HG02759 (cell line): ENCODE measurements around the gene LCE2D.

Experiments
- ATAC-seq: cut with Tn5 transposase; IDR thresholded peaks from one replicate; pipeline ENCODE4 v1.9.1; 2021; ENCODE audit warnings: mild to moderate bottlenecking, moderate library complexity; ENCODE audit not compliant: unreplicated experiment

LCE2D gene

GRCh38 chr1:152697701-152698600 is 34.8 kb downstream of the LCE2D start, which contains the start of gene LCE2A:
TSS of gene LCE2A (plus strand) at chr1:152698345. CDS start at chr1:152698902, 557 bp downstream.
- ATAC-seq, result no peak

DNA sequence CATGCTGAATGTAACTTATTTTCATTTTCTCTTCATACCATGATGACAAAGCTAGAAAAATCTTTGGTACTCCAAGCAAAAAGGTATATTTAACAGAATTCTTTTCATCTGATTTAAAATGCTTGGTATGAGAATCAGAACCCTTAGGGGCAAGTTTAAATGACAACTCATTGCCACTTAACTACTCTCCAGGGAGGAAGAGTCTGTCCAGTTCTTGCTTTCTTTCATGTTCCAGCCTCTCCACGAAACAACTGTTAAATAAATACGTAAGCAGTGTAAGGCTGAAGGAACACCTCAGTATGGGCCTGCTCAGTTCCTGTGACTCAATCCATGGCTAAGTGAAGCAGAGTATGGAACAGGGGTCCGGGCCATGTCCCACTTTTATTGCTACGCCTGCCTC is 36.6 kb downstream of the LCE2D start:
- no peak for ATAC-seq

DNA sequence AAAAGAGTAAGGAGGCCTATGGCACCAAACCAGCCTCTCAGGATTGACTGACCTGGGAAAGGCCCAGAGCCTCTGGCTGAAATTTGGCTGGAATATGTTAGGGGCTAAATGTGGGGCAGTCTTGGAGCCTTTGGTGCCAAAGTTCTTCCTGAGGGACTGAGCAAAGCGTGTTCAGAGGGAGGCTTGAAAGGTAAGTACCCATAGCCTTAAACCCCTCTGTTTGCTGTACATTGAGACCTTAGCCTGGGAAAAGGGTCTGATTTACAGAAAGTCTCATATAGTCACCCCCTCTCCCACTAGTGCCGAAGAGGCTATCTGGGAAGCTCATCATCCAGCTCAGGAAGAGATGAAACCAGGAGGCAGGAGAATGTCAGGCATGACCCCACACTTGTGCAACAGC is 44.7 kb downstream of the LCE2D start, which contains the start of gene LCE4A:
LCE4A (plus strand) TSS at position 301 of the 400 bp plus-strand sequence. CDS start 916 bp downstream, outside the sequence.
- ATAC-seq, result no peak
